ENCODE results near the gene SULT4A1.

Gene SULT4A1

DNA sequence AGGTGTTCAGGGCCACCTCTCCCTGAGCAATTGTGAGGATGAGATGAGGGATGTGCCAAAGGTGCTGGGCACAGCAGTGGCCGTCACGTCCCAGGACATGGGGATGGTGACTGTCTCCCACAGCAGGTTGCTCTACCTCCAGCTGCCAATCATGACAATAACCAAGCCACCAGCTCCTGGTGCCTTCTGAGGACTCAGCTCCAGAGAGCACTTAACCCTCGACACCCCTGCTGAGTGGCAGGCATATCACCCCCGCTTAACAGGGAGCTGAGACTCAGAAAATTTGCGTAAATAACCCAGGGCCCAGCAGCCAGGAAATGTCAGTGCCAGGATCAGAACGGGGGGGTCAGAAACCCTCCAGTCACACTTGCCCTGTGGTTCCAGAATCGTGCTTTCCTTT is 37.9 kb upstream of the SULT4A1 start:
- Histone ChIP-seq H3K4me3 (replicated peaks; ENCODE audit: insufficient read depth, low read length) (no peak overlapping the region), H3K27ac (replicated peaks) (no peak overlapping the region), H3K27me3 (ENCODE audit: insufficient read depth, poor library complexity, severe bottlenecking) (peaks cover 6% of the 10 kb centered on the region)
- TF ChIP-seq GABPA (IDR thresholded peaks at IDR 0.05; ENCODE audit: low read depth): no peak
- no peak for TF ChIP-seq REST (IDR thresholded peaks at IDR 0.05; ENCODE audit: insufficient replicate concordance, low read depth)
- DNase-seq (ENCODE audit: low read depth in 1 of 2, low spot score in 1 of 2): no peak

DNA sequence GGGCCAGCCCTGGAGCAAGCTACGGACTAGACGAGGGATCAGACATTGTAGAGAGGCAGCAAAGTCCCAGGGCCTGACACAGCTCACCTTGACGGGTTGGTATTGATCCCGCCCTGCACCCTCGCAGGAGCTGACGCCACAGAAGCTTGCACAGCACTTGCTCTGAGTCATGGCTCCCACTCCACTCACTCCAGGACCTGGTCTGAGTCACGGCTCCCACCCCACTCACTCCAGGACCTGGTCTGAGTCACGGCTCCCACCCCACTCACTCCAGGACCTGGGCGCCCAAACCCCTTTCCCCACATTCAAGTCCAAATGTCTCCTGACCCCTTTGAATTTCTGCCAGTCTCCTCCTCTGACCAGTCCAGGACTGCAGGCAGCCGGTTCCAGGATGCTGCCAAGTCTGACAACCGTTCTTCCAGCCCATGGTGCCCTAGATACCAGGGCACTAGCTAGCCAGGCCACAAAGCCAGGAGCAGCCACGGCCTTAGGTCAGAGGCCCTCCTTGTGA is 35.5 kb upstream of the SULT4A1 start:
- no peak for DNase-seq (ENCODE audit: low read depth in 1 of 2, low spot score in 1 of 2)
- TF ChIP-seq REST (IDR thresholded peaks at IDR 0.05; ENCODE audit: insufficient replicate concordance, low read depth) (no peak), SPI1 (IDR thresholded peaks at IDR 0.05; ENCODE audit: borderline replicate concordance, low read depth) (no peak)
- H3K27me3 ChIP-seq (ENCODE audit: insufficient read depth, poor library complexity, severe bottlenecking): peaks cover 15% of the 10 kb centered on the region
- H3K27ac ChIP-seq (replicated peaks): no peak overlapping the region
- H3K4me3 ChIP-seq (replicated peaks; ENCODE audit: insufficient read depth, low read length): no peak overlapping the region

GRCh38 chr22:43895986-43896645 is 33.8 kb upstream of the SULT4A1 start:
- Histone ChIP-seq H3K27me3 (ENCODE audit: insufficient read depth, poor library complexity, severe bottlenecking) (peaks cover 30% of the 10 kb centered on the region), H3K27ac (replicated peaks) (no peak overlapping the region), H3K4me3 (replicated peaks; ENCODE audit: insufficient read depth, low read length) (no peak overlapping the region)
- TF ChIP-seq POLR2AphosphoS5 (IDR thresholded peaks at IDR 0.05; ENCODE audit: low read depth): no peak
- TF ChIP-seq SPI1 (IDR thresholded peaks at IDR 0.05; ENCODE audit: borderline replicate concordance, low read depth): no peak
- TF ChIP-seq, protein P1, sequence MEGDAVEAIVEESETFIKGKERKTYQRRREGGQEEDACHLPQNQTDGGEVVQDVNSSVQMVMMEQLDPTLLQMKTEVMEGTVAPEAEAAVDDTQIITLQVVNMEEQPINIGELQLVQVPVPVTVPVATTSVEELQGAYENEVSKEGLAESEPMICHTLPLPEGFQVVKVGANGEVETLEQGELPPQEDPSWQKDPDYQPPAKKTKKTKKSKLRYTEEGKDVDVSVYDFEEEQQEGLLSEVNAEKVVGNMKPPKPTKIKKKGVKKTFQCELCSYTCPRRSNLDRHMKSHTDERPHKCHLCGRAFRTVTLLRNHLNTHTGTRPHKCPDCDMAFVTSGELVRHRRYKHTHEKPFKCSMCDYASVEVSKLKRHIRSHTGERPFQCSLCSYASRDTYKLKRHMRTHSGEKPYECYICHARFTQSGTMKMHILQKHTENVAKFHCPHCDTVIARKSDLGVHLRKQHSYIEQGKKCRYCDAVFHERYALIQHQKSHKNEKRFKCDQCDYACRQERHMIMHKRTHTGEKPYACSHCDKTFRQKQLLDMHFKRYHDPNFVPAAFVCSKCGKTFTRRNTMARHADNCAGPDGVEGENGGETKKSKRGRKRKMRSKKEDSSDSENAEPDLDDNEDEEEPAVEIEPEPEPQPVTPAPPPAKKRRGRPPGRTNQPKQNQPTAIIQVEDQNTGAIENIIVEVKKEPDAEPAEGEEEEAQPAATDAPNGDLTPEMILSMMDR (IDR thresholded peaks at IDR 0.05; ENCODE audit: insufficient read depth, low read length): no peak
- no peak for TF ChIP-seq REST (IDR thresholded peaks at IDR 0.05; ENCODE audit: insufficient replicate concordance, low read depth)
- TF ChIP-seq GABPA (IDR thresholded peaks at IDR 0.05; ENCODE audit: low read depth): no peak
- DNase-seq (ENCODE audit: low read depth in 1 of 2, low spot score in 1 of 2): no peak

DNA sequence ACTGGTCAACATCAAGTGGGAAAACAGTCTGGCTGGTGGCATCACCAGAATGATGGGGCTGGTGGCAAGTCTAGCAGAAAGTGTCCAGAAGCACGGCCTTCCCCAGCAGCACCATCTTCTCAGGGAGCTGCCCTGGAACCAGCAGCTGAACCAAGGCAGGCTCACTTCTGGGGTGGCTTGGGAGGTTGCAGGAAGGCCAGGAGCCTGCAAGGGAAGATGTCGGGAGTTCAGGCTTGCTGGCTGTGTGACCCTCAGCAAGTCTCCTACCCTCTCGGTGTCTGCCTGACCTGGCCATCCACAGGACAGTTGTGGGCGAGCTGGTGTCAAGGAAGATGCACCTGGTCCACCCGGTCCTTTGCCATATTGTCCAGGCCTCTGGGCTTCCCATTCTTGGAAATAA is 31.8 kb upstream of the SULT4A1 start:
- TF ChIP-seq POLR2AphosphoS5 (IDR thresholded peaks at IDR 0.05; ENCODE audit: low read depth) (no peak), REST (IDR thresholded peaks at IDR 0.05; ENCODE audit: insufficient replicate concordance, low read depth) (no peak), GABPA (IDR thresholded peaks at IDR 0.05; ENCODE audit: low read depth) (no peak), SPI1 (IDR thresholded peaks at IDR 0.05; ENCODE audit: borderline replicate concordance, low read depth) (no peak)
- TF ChIP-seq, protein P1 (IDR thresholded peaks at IDR 0.05; ENCODE audit: insufficient read depth, low read length): no peak
- Histone ChIP-seq H3K4me3 (replicated peaks; ENCODE audit: insufficient read depth, low read length) (no peak overlapping the region), H3K27me3 (ENCODE audit: insufficient read depth, poor library complexity, severe bottlenecking) (peaks cover 40% of the 10 kb centered on the region), H3K27ac (replicated peaks) (no peak overlapping the region)
- DNase-seq (ENCODE audit: low read depth in 1 of 2, low spot score in 1 of 2): no peak
